Hepatocyte (in vitro differentiated cells): ENCODE measurements around the gene PTPN11. TPM values are rescaled to one million over a fixed set of nuclear protein-coding genes. Genes with fewer than 3 reads are reported as not detected.
"Not testable (repeated sequence)": the region's sequence is repeated elsewhere in the genome, so short reads cannot be mapped to it uniquely, and the experiment has no call there.

Experiments
- DNase-seq: peaks from one replicate; pipeline ENCODE4 v3.0.0-alpha.2; 2016; ENCODE audit warnings: low spot score
- H2AFZ ChIP-seq: fragments of 200-600 bp; sonication (generic); 2 replicates; pipeline ENCODE4 v1.6.0; 2016; ENCODE audit warnings: antibody characterized with exemption, mild to moderate bottlenecking
- H3K27ac ChIP-seq: fragments of 200-600 bp; sonication (generic); 2 replicates; pipeline ENCODE4 v1.5.1; 2016; ENCODE audit warnings: mild to moderate bottlenecking
- H3K27me3 ChIP-seq: fragments of 200-600 bp; sonication (generic); 2 replicates; pipeline ENCODE4 v1.6.1; 2016
- H3K36me3 ChIP-seq: fragments of 200-600 bp; sonication (generic); replicated peaks from 2 replicates; pipeline ENCODE4 v1.5.1; 2016; ENCODE audit warnings: low read depth; ENCODE audit not compliant: insufficient read depth
- H3K4me1 ChIP-seq: fragments of 200-600 bp; sonication (generic); 2 replicates; pipeline ENCODE4 v1.5.1; 2016; ENCODE audit warnings: mild to moderate bottlenecking, moderate library complexity; ENCODE audit not compliant: insufficient read depth
- H3K4me2 ChIP-seq: fragments of 200-600 bp; sonication (generic); 2 replicates; pipeline ENCODE4 v1.6.0; 2016
- H3K4me3 ChIP-seq: fragments of 200-600 bp; sonication (generic); 2 replicates; pipeline ENCODE4 v1.5.1; 2016; ENCODE audit warnings: mild to moderate bottlenecking
- H3K79me2 ChIP-seq: fragments of 200-600 bp; sonication (generic); 2 replicates; pipeline ENCODE4 v1.6.0; 2017; ENCODE audit warnings: mild to moderate bottlenecking
- H3K9me2 ChIP-seq: fragments of 200-600 bp; sonication (generic); replicated peaks from 2 replicates; pipeline ENCODE4 v1.6.0; 2017; ENCODE audit warnings: mild to moderate bottlenecking; ENCODE audit not compliant: insufficient read depth
- H3K9me3 ChIP-seq: fragments of 200-600 bp; sonication (generic); 2 replicates; pipeline ENCODE4 v1.5.1; 2016; ENCODE audit warnings: low read depth, mild to moderate bottlenecking
- H4K20me1 ChIP-seq: fragments of 200-600 bp; sonication (generic); 2 replicates; pipeline ENCODE4 v1.6.0; 2016; ENCODE audit warnings: mild to moderate bottlenecking; ENCODE audit not compliant: insufficient read depth, poor library complexity, severe bottlenecking
- EZH2 ChIP-seq: fragments of 200-600 bp; sonication (generic); IDR thresholded peaks from 2 replicates; pipeline ENCODE4 v1.6.1; 2016; ENCODE audit warnings: antibody characterized with exemption, mild to moderate bottlenecking, borderline replicate concordance
- EZH2phosphoT487 ChIP-seq: fragments of 200-600 bp; sonication (generic); IDR thresholded peaks from one replicate; pipeline ENCODE4 v1.6.1; 2018; ENCODE audit warnings: antibody characterized with exemption, mild to moderate bottlenecking, low read depth, moderate library complexity; ENCODE audit not compliant: unreplicated experiment, severe bottlenecking
- WGBS: methylation state at CpG from one replicate; pipeline ENCODE4 v1.1.6; 2016; ENCODE audit warnings: low lambda C conversion rate; ENCODE audit errors: missing lambda C conversion rate; 5-methylcytosine and 5-hydroxymethylcytosine counted together
- polyA plus RNA-seq: library from polyadenylated mRNA; unstranded; fragments of >200 nt; fragmentation: Nextera tagmentation; extraction: Ambion mirVana; gene quantifications from 2 replicates; pipeline ENCODE4 v1.2.1, GENCODE V29; 2016
- total RNA-seq: library from RNA; depleted of rRNA; stranded (reverse); fragments of >200 nt; gene quantifications from 2 replicates; pipeline ENCODE4 v1.2.3, GENCODE V29; 2014
- TF ChIP-seq, protein P1 (sequence below): fragments of 200-600 bp; sonication (generic); IDR thresholded peaks from 2 replicates; pipeline ENCODE4 v1.5.1; 2016; ENCODE audit warnings: antibody characterized with exemption, mild to moderate bottlenecking; ENCODE audit not compliant: poor library complexity

PTPN11 gene
- total and polyA plus RNA-seq, 2 experiments from 2014 or later = 66.6 to 102 TPM

DNA sequence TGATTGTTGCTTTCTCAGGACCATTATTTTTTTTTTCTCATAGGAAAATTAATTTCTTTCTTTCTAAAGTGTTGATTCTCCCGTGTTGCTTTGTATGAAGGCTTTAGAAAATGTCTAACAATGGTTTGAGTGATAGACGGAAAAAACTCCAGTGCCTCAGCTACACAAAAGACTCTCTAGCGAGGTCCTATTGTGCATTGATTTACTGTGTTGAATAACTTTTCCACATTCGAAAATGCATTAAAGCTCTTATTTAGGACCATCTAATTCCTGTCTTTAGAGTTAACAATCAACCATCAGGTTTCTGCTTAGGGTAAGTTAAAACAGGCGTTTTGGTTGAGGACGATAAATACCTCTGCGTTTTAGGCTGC, 99.6 kb downstream of the PTPN11 start:
- H3K4me2 ChIP-seq = no peak overlapping the region
- H3K27ac ChIP-seq = no peak overlapping the region
- no peaks in the 10 kb centered on the region for H4K20me1 ChIP-seq
- no peaks in the 10 kb centered on the region for H3K9me2 ChIP-seq
- H3K27me3 ChIP-seq = no peaks in the 10 kb centered on the region
- DNase-seq = no peak
- H3K4me3 ChIP-seq = no peak overlapping the region
- 90% methylated on average over 7 of the region's 7 CpGs for WGBS
- no peaks in the 10 kb centered on the region for H3K4me1 ChIP-seq
- no peak overlapping the region for H2AFZ ChIP-seq
- H3K36me3 ChIP-seq = no peaks in the 10 kb centered on the region
- no peaks in the 10 kb centered on the region for H3K79me2 ChIP-seq
- H3K9me3 ChIP-seq = no peaks in the 10 kb centered on the region
- TF ChIP-seq EZH2 (no peak), EZH2phosphoT487 (no peak)
- TF ChIP-seq, protein P1, sequence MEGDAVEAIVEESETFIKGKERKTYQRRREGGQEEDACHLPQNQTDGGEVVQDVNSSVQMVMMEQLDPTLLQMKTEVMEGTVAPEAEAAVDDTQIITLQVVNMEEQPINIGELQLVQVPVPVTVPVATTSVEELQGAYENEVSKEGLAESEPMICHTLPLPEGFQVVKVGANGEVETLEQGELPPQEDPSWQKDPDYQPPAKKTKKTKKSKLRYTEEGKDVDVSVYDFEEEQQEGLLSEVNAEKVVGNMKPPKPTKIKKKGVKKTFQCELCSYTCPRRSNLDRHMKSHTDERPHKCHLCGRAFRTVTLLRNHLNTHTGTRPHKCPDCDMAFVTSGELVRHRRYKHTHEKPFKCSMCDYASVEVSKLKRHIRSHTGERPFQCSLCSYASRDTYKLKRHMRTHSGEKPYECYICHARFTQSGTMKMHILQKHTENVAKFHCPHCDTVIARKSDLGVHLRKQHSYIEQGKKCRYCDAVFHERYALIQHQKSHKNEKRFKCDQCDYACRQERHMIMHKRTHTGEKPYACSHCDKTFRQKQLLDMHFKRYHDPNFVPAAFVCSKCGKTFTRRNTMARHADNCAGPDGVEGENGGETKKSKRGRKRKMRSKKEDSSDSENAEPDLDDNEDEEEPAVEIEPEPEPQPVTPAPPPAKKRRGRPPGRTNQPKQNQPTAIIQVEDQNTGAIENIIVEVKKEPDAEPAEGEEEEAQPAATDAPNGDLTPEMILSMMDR = no peak

DNA sequence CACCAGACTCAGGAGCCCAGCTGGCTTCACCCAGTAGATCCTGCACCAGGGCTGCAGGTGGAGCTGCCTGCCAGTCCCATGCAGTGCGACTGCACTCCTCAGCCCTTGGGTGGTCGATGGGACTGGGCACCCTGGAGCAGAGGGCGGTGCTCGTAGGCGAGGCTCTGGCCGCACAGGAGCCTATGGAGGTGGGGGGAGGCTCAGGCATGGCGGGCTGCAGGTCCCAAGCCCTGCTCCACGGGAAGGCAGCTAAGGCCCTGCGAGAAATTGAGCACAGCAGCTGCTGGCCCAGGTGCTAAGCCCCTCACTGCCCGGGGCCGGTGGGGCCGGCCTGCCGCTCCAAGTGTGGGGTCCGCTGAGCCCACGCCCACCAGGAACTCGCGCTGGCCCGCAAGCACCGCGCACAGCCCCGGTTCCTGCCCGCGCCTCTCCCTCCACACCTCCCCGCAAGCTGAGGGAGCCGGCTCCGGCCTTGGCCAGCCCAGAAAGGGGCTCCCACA, 101.1 kb downstream of the PTPN11 start:
- H4K20me1 ChIP-seq, H3K27me3 ChIP-seq, H3K79me2 ChIP-seq, H3K27ac ChIP-seq, H3K4me1 ChIP-seq, H3K9me2 ChIP-seq, H3K36me3 ChIP-seq, DNase-seq, H2AFZ ChIP-seq, H3K9me3 ChIP-seq, H3K4me2 ChIP-seq, H3K4me3 ChIP-seq: not testable (repeated sequence)
- WGBS = 93% methylated on average over 25 of the region's 26 CpGs

GRCh38 chr12:112523856-112524255, 105.1 kb downstream of the PTPN11 start:
- 88% methylated on average over 5 of the region's 5 CpGs for WGBS
- no peak overlapping the region for H3K4me3 ChIP-seq
- TF ChIP-seq EZH2 (no peak), EZH2phosphoT487 (no peak)
- TF ChIP-seq, protein P1 = no peak
- no peaks in the 10 kb centered on the region for H3K36me3 ChIP-seq
- no peaks in the 10 kb centered on the region for H3K4me1 ChIP-seq
- no peak for DNase-seq
- H2AFZ ChIP-seq = no peak overlapping the region
- H3K4me2 ChIP-seq = no peak overlapping the region
- H3K27ac ChIP-seq = no peak overlapping the region
- H4K20me1 ChIP-seq = no peaks in the 10 kb centered on the region
- no peaks in the 10 kb centered on the region for H3K9me3 ChIP-seq
- H3K27me3 ChIP-seq = no peaks in the 10 kb centered on the region
- H3K9me2 ChIP-seq = no peaks in the 10 kb centered on the region
- H3K79me2 ChIP-seq = no peaks in the 10 kb centered on the region

DNA sequence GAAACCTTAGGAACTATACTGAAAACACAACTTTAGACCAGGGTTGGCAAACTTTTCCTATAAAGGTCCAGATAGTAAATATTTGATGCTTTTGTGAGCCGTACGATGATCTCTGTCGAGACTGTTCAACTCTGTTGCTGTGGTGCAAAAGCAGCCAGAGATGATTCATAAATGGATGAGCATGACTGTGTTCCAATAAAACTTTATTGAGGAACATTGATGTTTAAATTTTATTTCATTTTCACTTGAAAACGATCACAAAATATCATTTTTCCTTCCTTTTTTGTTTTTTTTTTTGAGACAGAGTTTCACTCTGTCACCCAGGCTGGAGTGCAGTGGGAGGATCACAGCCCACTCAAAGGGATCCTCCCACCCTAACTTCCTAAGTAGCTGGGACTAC, 105.5 kb downstream of the PTPN11 start:
- TF ChIP-seq, protein P1 = no peak
- TF ChIP-seq EZH2phosphoT487 (no peak), EZH2 (no peak)
- Histone ChIP-seq H3K27ac (no peak overlapping the region), H3K79me2 (no peaks in the 10 kb centered on the region), H3K27me3 (no peaks in the 10 kb centered on the region), H3K4me1 (no peaks in the 10 kb centered on the region), H2AFZ (no peak overlapping the region), H3K4me3 (no peak overlapping the region), H3K9me3 (no peaks in the 10 kb centered on the region), H3K9me2 (no peaks in the 10 kb centered on the region), H3K4me2 (no peak overlapping the region), H4K20me1 (no peaks in the 10 kb centered on the region), H3K36me3 (no peaks in the 10 kb centered on the region)
- WGBS = 92% methylated on average over 4 of the region's 4 CpGs
- no peak for DNase-seq
